Esophagus (tissue), 2 donors: ENCODE results near the gene ATP1B3. TPM values are rescaled to one million over a fixed set of nuclear protein-coding genes. Genes with fewer than 3 reads are reported as not detected.

ENCODE experiments used
- H3K27ac ChIP-seq, 2 donors: one replicate each; pipeline ENCODE4 v1.5.1; 2013; ENCODE audit warnings: low read depth in 2 of 2, mild to moderate bottlenecking in 2 of 2, inconsistent platforms in 1 of 2, low read length in 1 of 2, moderate library complexity in 1 of 2
- H3K27me3 ChIP-seq, 2 donors: one replicate each; pipeline ENCODE4 v1.6.1; 2013; ENCODE audit warnings: low read length in 2 of 2, control low read depth in 1 of 2, mild to moderate bottlenecking in 1 of 2; ENCODE audit not compliant: insufficient read depth in 2 of 2, control insufficient read depth in 1 of 2
- H3K36me3 ChIP-seq, 2 donors: one replicate each; pipeline ENCODE4 v1.6.1; 2013; ENCODE audit warnings: low read length in 1 of 2; ENCODE audit not compliant: control insufficient read depth in 2 of 2, insufficient read depth in 2 of 2
- H3K4me1 ChIP-seq, 2 donors: one replicate each; pipeline ENCODE4 v1.6.1; 2013; ENCODE audit warnings: low read length in 1 of 2; ENCODE audit not compliant: control insufficient read depth in 2 of 2, insufficient read depth in 2 of 2
- H3K4me3 ChIP-seq, 2 donors: one replicate each; pipeline ENCODE4 v1.5.1; 2013; ENCODE audit warnings: low read length in 2 of 2, mild to moderate bottlenecking in 2 of 2, low read depth in 1 of 2, moderate library complexity in 1 of 2
- H3K9me3 ChIP-seq, 2 donors: one replicate each; pipeline ENCODE4 v1.6.1; 2013; ENCODE audit warnings: mild to moderate bottlenecking in 2 of 2, low read depth in 1 of 2, low read length in 1 of 2, moderate library complexity in 1 of 2; ENCODE audit not compliant: control insufficient read depth in 2 of 2, insufficient read depth in 1 of 2
- WGBS, 2 donors: extraction: QIAGEN DNeasy Blood & Tissue Kit; methylation state at CpG; one replicate each; pipeline ENCODE4 v1.1.7; 2013; 5-methylcytosine and 5-hydroxymethylcytosine counted together
- polyA plus RNA-seq, 2 donors: library from polyadenylated mRNA; stranded (reverse); fragments of 200-250 nt; gene quantifications; one replicate each; pipeline ENCODE4 v1.2.3, GENCODE V29; 2013
- donor health status: healthy with polysubstance abuse.
- donor health status: Bipolar disorder and iron deficiency.

The ATP1B3 gene
- polyA plus RNA-seq, 2 donors: 134 to 173 TPM

DNA sequence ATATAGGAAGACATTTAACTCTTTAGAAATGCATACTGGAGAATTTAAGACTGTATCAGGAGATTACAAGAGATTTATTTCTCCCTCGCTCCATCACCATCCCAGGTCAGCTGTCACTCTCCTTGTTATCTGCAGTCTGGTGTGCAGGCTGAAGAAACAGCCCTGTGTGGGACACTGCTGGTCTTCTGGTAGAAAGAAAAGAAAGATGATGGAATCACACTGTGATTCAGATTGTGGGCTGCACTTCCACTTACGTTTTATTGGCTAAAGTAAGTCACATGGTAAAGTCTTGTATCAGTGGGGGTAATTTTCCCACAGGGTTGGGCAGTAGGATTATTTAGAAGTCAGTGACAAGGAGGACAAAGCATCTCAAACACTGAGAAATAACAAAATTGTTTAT is 18.1 kb upstream of the ATP1B3 start:
- no peaks in the 10 kb centered on the region for H3K9me3 ChIP-seq

GRCh38 chr3:141859651-141860050 is 16.8 kb upstream of the ATP1B3 start:
- Histone ChIP-seq H3K27me3 (no peaks in the 10 kb centered on the region), H3K36me3 (no peaks in the 10 kb centered on the region), H3K4me3 (no peak overlapping the region), H3K4me1 (no peaks in the 10 kb centered on the region), H3K9me3 (no peaks in the 10 kb centered on the region), H3K27ac (peak overlapping the region in 1 of 2 donors; percentile 21)
- WGBS, 2 donors: 48 to 64% methylated on average over 4 of the region's 4 CpGs

More for the DNA sequence above, 18.1 kb upstream of the ATP1B3 start:
- Histone ChIP-seq H3K27ac (no peak overlapping the region), H3K36me3 (no peaks in the 10 kb centered on the region), H3K4me1 (peaks cover 0 to 3% of the 10 kb centered on the region in 2 donors), H3K4me3 (no peak overlapping the region), H3K27me3 (no peaks in the 10 kb centered on the region)
- WGBS, 2 donors: 86 to 87% methylated on average over 2 of the region's 2 CpGs

DNA sequence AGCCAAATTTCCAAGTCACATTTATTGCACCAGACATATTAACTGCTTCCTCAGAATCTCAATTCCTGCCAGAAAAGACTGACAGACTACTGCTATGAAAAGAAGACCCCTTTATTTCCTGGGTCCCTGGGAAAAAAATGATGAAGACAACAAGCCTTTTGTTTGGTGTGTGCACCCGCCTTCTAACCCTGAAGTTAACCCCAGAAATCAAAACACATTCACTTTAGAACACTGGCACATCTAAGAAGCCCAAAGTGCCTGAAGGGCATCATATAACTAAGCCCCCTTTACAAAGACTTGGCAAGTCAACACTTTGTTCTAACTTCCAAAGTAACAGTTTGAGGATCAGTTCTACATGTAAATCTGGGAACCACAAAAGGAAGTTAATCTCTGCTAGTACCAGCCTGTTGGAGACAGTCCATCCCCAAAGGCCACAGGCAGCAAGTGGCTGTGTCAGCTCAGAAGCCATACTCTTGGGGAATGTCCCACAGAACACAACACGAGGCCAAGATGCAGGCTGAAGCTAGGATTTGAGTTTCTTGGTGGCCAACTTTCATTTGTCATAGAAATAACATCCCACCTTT is 16.3 kb upstream of the ATP1B3 start:
- WGBS, 2 donors: 50 to 63% methylated on average over 2 of the region's 2 CpGs

DNA sequence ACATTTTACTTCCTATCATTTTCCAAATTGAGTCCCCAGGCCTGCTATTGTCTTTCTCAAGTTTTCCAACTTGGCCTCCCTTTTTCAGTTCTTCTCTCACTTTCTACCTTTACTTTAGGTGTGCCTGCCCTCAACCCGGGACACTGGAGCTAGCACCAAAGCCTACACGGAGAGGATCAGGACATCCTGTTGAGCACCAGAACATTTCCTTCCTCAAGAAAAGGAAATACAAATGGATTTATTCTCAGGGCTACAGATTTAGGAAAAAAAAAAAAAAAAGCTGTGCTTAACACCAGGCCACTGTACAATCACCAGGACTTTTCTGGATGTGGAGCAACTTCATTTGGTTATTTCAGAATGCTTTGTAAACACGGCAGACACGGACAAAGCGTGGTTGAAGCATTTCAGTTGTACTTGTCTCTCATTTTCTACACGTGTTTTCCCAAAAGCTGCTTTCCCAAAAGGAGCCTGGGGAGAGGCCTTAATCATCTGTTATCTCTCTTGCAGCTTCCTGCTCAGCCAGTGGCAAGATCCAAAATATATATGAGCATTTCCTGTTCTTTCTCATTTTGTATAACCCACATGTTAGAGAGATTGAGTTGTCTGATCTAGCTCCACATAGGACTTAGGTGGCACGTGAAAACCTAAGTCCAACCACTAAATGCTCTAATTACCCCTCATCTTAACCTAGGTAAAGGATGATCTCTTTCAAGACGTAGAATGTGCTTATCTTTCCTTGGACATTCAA is 15.5 kb upstream of the ATP1B3 start:
- H3K36me3 ChIP-seq: no peaks in the 10 kb centered on the region
- WGBS, 2 donors: 57 to 67% methylated on average over 8 of the region's 8 CpGs
- H3K27me3 ChIP-seq: no peaks in the 10 kb centered on the region
- H3K4me1 ChIP-seq: peaks cover 0 to 3% of the 10 kb centered on the region in 2 donors
- H3K4me3 ChIP-seq: no peak overlapping the region
- no peak overlapping the region for H3K27ac ChIP-seq
- no peaks in the 10 kb centered on the region for H3K9me3 ChIP-seq

More for the DNA sequence above, 16.3 kb upstream of the ATP1B3 start:
- H3K27ac ChIP-seq: no peak overlapping the region
- peaks cover 0 to 3% of the 10 kb centered on the region in 2 donors for H3K4me1 ChIP-seq
- H3K4me3 ChIP-seq: no peak overlapping the region
- no peaks in the 10 kb centered on the region for H3K27me3 ChIP-seq
- H3K36me3 ChIP-seq: no peaks in the 10 kb centered on the region
- no peaks in the 10 kb centered on the region for H3K9me3 ChIP-seq

- Histone ChIP-seq H3K36me3 (no peaks in the 10 kb centered on the region), H3K27me3 (no peaks in the 10 kb centered on the region)
- WGBS, 2 donors: 79 to 89% methylated on average over 3 of the region's 3 CpGs
Observed at GRCh38 chr3:141862279-141862816, 14.1 kb upstream of the ATP1B3 start.

GRCh38 chr3:141863491-141863890 is 13.0 kb upstream of the ATP1B3 start:
- peaks cover 0 to 3% of the 10 kb centered on the region in 2 donors for H3K4me1 ChIP-seq
- H3K36me3 ChIP-seq: no peaks in the 10 kb centered on the region
- no peaks in the 10 kb centered on the region for H3K9me3 ChIP-seq
- WGBS, 2 donors: 21 to 26% methylated on average over 1 of the region's 1 CpG
- no peak overlapping the region for H3K27ac ChIP-seq
- no peaks in the 10 kb centered on the region for H3K27me3 ChIP-seq
- no peak overlapping the region for H3K4me3 ChIP-seq

More at GRCh38 chr3:141862279-141862816, 14.1 kb upstream of the ATP1B3 start:
- Histone ChIP-seq H3K9me3 (no peaks in the 10 kb centered on the region), H3K4me3 (no peak overlapping the region), H3K27ac (no peak overlapping the region), H3K4me1 (peaks cover 0 to 3% of the 10 kb centered on the region in 2 donors)

GRCh38 chr3:141864281-141864970 is 12.0 kb upstream of the ATP1B3 start:
- H3K9me3 ChIP-seq: no peaks in the 10 kb centered on the region
- no peaks in the 10 kb centered on the region for H3K27me3 ChIP-seq
- peaks cover 0 to 3% of the 10 kb centered on the region in 2 donors for H3K4me1 ChIP-seq
- 49 to 65% methylated on average over 4 of the region's 4 CpGs for WGBS, 2 donors
- no peak overlapping the region for H3K4me3 ChIP-seq
- H3K36me3 ChIP-seq: no peaks in the 10 kb centered on the region
- no peak overlapping the region for H3K27ac ChIP-seq

GRCh38 chr3:141865101-141865500 is 11.3 kb upstream of the ATP1B3 start:
- H3K9me3 ChIP-seq: no peaks in the 10 kb centered on the region
- H3K27me3 ChIP-seq: no peaks in the 10 kb centered on the region
- WGBS, 2 donors: 94 to 95% methylated on average over 9 of the region's 9 CpGs
- no peaks in the 10 kb centered on the region for H3K36me3 ChIP-seq
- H3K4me3 ChIP-seq: no peak overlapping the region
- H3K27ac ChIP-seq: no peak overlapping the region
- peaks cover 0 to 3% of the 10 kb centered on the region in 2 donors for H3K4me1 ChIP-seq

GRCh38 chr3:141870091-141870687 is 6.3 kb upstream of the ATP1B3 start:
- no peaks in the 10 kb centered on the region for H3K27me3 ChIP-seq
- no peak overlapping the region for H3K4me3 ChIP-seq
- no peaks in the 10 kb centered on the region for H3K36me3 ChIP-seq
- no peak overlapping the region for H3K27ac ChIP-seq
- WGBS, 2 donors: 48 to 56% methylated on average over 6 of the region's 6 CpGs
- no peaks in the 10 kb centered on the region for H3K9me3 ChIP-seq
- H3K4me1 ChIP-seq: no peaks in the 10 kb centered on the region
